Left lung (tissue), 10 donors: ENCODE data around the gene ZNF473. TPM values are rescaled to one million over a fixed set of nuclear protein-coding genes. Genes with fewer than 3 reads are reported as not detected.

Source experiments
- ATAC-seq: fragments of 200-7000 bp; cut with Tn5 transposase; one replicate; pipeline ENCODE4 v1.9.1; 2020; ENCODE audit warnings: moderate library complexity
- DNase-seq, 4 donors: peaks; one replicate each; pipeline ENCODE4 v3.0.0-alpha.2; 2013 to 2020
- H3K27ac ChIP-seq, 2 donors: fragments of 200-600 bp; sonication (generic) in 1 of 2; one replicate each; pipeline versions ENCODE4 v1.5.0 to v1.8.0; 2020 to 2021
- H3K27me3 ChIP-seq, 2 donors: fragments of 200-600 bp; sonication (generic) in 1 of 2; one replicate each; pipeline versions ENCODE4 v1.5.0 to v1.8.0; 2020 to 2021
- H3K36me3 ChIP-seq, 2 donors: fragments of 200-600 bp; sonication (generic) in 1 of 2; one replicate each; pipeline versions ENCODE4 v1.5.0 to v1.8.0; 2020 to 2021
- H3K4me1 ChIP-seq, 2 donors: fragments of 200-600 bp; one replicate each; pipeline ENCODE4 v1.8.0; 2021
- H3K4me3 ChIP-seq, 2 donors: fragments of 200-600 bp; sonication (generic) in 1 of 2; one replicate each; pipeline versions ENCODE4 v1.5.0 to v1.8.0; 2020 to 2021; ENCODE audit warnings: mild to moderate bottlenecking in 1 of 2
- H3K9me3 ChIP-seq, 2 donors: fragments of 200-600 bp; sonication (generic) in 1 of 2; one replicate each; pipeline versions ENCODE4 v1.5.0 to v1.8.0; 2020 to 2021
- intact Hi-C, 2 donors: fragments of 100-400 bp; cut with DNase I; formaldehyde crosslinking; loops; one replicate each; pipeline versions ENCODE4 v1.11.2 to v1.14.2; 2022
- polyA plus RNA-seq, 6 donors: library from polyadenylated mRNA; unstranded; fragments of 120-200 nt; gene quantifications; one replicate each; pipeline ENCODE4 v1.2.1, GENCODE V29; 2013; ENCODE audit not compliant: insufficient read length in 6 of 6
- total RNA-seq, 2 donors: library from RNA; stranded (reverse); fragmentation: NEBNext Ultra II Directional; extraction: Animal tissue kit (Norgen Biotek cat#: 25700); gene quantifications; one replicate each; pipeline ENCODE4 v1.2.1, GENCODE V29; 2021
- TF ChIP-seq, protein P1 (sequence below), 2 donors: fragments of 200-600 bp; sonication (generic) in 1 of 2; IDR thresholded peaks; one replicate each; pipeline versions ENCODE4 v1.5.0 to v1.8.0; 2021; ENCODE audit warnings: antibody characterized with exemption in 2 of 2
- donor health status: DM: no; HTN: yes; CAD: no.
- donor health status: DM: no; HTN: no; CAD: no.

The ZNF473 gene
- total and polyA plus RNA-seq, 8 donors = 5.1 to 15.4 (median 13.3) TPM

DNA sequence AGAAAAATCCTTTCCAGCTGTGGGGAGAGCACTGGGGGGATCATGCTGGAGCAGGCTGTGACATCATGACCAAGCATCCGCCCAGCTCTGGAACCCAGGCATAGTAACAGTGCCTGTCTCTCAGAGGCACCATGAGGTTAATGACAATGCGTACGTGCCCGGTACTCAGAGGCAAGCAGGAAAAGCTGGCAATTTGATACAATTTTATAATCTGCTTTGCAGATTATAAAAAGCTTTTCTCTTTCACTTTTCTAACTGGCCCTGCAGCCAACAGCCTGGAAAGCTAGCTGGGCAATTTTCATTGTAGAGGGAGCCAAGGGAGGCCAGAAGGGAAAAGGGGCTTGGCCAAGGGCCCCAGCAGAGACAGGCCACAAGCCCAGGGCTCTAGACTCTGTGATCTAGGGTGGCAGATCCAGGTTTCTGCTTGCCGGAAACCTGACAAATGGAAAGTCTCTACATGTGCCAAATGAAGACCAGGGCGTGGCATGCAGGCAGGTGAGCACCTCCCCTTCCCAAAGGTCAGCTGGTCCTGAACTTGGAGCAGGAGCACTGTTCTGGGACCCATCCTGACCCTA lies 23.3 kb upstream of the ZNF473 start:
- ATAC-seq = no peak
- intact Hi-C loops = no loop called here
- DNase-seq = no peak
- no peaks in the 10 kb centered on the region for H3K27me3 ChIP-seq
- TF ChIP-seq, protein P1, sequence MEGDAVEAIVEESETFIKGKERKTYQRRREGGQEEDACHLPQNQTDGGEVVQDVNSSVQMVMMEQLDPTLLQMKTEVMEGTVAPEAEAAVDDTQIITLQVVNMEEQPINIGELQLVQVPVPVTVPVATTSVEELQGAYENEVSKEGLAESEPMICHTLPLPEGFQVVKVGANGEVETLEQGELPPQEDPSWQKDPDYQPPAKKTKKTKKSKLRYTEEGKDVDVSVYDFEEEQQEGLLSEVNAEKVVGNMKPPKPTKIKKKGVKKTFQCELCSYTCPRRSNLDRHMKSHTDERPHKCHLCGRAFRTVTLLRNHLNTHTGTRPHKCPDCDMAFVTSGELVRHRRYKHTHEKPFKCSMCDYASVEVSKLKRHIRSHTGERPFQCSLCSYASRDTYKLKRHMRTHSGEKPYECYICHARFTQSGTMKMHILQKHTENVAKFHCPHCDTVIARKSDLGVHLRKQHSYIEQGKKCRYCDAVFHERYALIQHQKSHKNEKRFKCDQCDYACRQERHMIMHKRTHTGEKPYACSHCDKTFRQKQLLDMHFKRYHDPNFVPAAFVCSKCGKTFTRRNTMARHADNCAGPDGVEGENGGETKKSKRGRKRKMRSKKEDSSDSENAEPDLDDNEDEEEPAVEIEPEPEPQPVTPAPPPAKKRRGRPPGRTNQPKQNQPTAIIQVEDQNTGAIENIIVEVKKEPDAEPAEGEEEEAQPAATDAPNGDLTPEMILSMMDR (IDR thresholded peaks at IDR 0.05) = no peak
- no peaks in the 10 kb centered on the region for H3K9me3 ChIP-seq
- peaks cover 5 to 16% of the 10 kb centered on the region in 2 donors for H3K4me1 ChIP-seq
- H3K4me3 ChIP-seq = no peak overlapping the region
- H3K36me3 ChIP-seq = peaks cover 0 to 99% of the 10 kb centered on the region in 2 donors
- no peak overlapping the region for H3K27ac ChIP-seq

DNA sequence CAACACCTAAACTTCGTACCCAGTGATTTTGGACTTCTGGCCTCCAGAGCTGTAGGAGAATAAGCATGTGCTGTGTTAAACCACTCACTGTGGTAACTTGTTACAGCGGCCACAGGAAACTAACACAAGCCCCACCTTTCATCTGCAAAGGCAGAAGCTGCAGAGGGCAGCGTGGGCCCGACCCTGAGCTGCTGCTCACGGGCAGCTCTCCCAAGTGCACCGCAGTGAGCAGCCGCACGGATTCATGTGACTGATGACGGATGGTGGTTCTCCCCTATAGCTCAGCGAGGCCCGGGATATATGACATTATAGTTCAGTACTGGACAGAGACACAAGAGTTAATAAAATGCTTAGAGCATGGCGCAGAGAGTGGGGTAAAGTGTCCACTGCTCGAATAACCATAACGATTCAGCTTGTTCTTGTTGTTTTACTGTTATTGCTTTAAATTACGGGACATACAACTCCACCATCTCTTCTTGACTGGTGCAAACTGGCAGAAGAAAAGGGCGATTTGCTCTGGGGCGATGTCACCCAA lies 22.5 kb upstream of the ZNF473 start:
- Histone ChIP-seq H3K9me3 (no peaks in the 10 kb centered on the region), H3K36me3 (peaks cover 0 to 100% of the 10 kb centered on the region in 2 donors), H3K27me3 (no peaks in the 10 kb centered on the region), H3K4me1 (peaks cover 5 to 16% of the 10 kb centered on the region in 2 donors), H3K4me3 (no peak overlapping the region), H3K27ac (no peak overlapping the region)
- intact Hi-C loops = no loop called here
- TF ChIP-seq, protein P1 (IDR thresholded peaks at IDR 0.05) = no peak
- ATAC-seq (no peak), DNase-seq (peak in 1 of 4 donors; percentile 52)

DNA sequence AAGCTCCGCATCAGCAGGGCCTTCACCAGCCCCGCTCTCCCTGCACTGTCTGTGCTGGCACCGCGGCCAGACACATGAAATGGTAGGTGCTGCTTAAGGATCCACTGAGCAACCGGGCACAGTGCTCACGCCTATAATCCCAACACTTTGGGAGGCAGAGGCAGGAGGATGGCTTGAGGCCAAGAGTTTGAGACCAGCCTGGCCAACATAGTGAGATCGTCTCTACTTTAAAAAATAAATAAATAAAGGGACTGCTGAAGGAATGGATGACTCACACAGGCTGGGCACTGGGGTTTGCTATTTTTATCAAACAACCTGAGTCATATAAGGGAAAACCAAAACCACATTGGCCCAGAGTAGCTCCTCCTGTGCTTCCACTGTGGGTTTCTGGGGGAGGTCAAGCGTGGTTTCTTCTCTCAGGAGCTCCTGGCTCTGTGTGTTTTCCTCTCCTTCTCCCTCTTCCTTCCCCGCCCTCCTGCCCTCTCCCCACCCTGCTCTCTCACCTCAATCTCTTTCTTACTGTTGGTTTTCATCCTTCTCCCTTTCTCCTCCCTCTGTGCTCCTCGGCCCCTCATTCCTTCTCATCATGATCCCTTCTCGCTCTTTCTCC lies 21.9 kb upstream of the ZNF473 start:
- DNase-seq = peak in 1 of 4 donors; percentile 57
- intact Hi-C loops = no loop called here

DNA sequence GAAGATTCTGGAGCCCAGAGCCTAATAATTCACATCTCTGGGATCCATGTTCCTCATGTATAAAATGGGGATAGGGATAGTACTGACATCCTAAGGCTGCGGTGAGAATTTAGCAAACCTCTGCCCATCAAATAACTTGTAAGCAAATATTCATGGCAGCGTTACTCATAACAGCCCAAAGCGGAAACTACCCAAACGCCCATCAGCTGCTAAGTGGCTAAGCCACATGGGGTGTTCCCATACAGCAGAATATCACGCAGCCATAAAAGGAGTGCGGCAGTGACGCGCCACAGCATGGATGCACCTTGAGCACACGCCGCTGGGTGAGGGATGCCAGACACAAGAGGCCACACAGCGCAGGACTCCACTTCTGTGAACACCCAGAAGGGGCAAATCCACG lies 20.4 kb upstream of the ZNF473 start:
- no peaks in the 10 kb centered on the region for H3K9me3 ChIP-seq
- intact Hi-C loops = no loop called here
- TF ChIP-seq, protein P1 (IDR thresholded peaks at IDR 0.05) = no peak
- H3K4me3 ChIP-seq = no peak overlapping the region
- H3K27me3 ChIP-seq = no peaks in the 10 kb centered on the region
- DNase-seq = peak in 1 of 4 donors; percentile 40
- H3K36me3 ChIP-seq = peaks cover 0 to 93% of the 10 kb centered on the region in 2 donors
- peaks cover 5 to 16% of the 10 kb centered on the region in 2 donors for H3K4me1 ChIP-seq
- no peak overlapping the region for H3K27ac ChIP-seq
- ATAC-seq = no peak

More for the DNA sequence above, 21.9 kb upstream of the ZNF473 start:
- Histone ChIP-seq H3K4me3 (no peak overlapping the region), H3K4me1 (peaks cover 5 to 16% of the 10 kb centered on the region in 2 donors), H3K27ac (no peak overlapping the region), H3K27me3 (no peaks in the 10 kb centered on the region), H3K36me3 (peaks cover 0 to 100% of the 10 kb centered on the region in 2 donors), H3K9me3 (no peaks in the 10 kb centered on the region)
- TF ChIP-seq, protein P1 (IDR thresholded peaks at IDR 0.05) = no peak
- ATAC-seq = peak; percentile 89

DNA sequence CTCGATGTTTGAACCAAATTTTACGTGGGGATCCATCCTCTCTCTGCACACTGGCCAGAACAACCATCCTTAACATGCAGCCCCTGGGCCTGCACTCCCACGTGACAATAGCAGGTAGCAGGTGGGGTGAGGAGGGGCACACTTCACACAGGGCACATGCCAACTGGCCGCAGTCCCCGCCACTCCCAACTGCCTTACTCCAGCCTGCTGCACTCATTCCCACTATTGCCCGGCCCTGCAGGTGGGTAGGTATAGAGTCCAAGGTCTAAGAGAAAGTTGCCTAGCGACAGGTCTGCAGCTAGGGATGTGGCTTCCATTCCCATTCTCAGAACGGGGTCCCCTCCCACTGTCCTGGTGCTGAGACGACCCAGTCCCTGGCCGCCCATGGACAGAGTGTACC lies 18.6 kb upstream of the ZNF473 start:
- Histone ChIP-seq H3K4me3 (no peak overlapping the region), H3K36me3 (peaks cover 0 to 87% of the 10 kb centered on the region in 2 donors), H3K4me1 (peaks cover 5 to 16% of the 10 kb centered on the region in 2 donors), H3K27me3 (no peaks in the 10 kb centered on the region), H3K27ac (no peak overlapping the region), H3K9me3 (no peaks in the 10 kb centered on the region)
- intact Hi-C loops = no loop called here
- TF ChIP-seq, protein P1 (IDR thresholded peaks at IDR 0.05) = no peak
- ATAC-seq = no peak
- peak in 1 of 4 donors; percentile 45 for DNase-seq
